H1 (cell line): ENCODE measurements around the gene GRM8. TPM values are rescaled to one million over a fixed set of nuclear protein-coding genes. Genes with fewer than 3 reads are reported as not detected.

ENCODE experiments used
- polyA plus RNA-seq, 7 experiments: library from polyadenylated mRNA; depleted of rRNA in 3 of 7; stranded (reverse) in 5 of 7; unstranded in 2 of 7; fragments of >200 nt in 5 of 7; fragments of 200-250 nt in 2 of 7; gene quantifications; 1 replicate in 5 of 7; 2 replicates in 1 of 7; 4 replicates in 1 of 7; pipeline versions ENCODE4 v1.2.1 to v1.2.3, GENCODE V29; 2011 to 2013; ENCODE audit warnings: missing spikeins in 2 of 7, mixed read lengths in 2 of 7
- total RNA-seq: library from RNA; stranded (reverse); fragmentation: NEBNext Ultra II Directional; extraction: Animal tissue kit (Norgen Biotek cat#: 25700); gene quantifications from 2 replicates; pipeline ENCODE4 v1.2.1, GENCODE V29; 2021
- TF ChIP-seq, protein P1 (sequence below): fragments of 300-600 bp; sonication (generic); IDR thresholded peaks from 2 replicates; pipeline ENCODE4 v1.7.1; 2012; ENCODE audit warnings: low read length, moderate library complexity, mild to moderate bottlenecking, inconsistent platforms; ENCODE audit not compliant: insufficient replicate concordance

GRM8 gene
- total and polyA plus RNA-seq, 2 of the 8 experiments (the other 6 are each of a cell fraction or from before 2014, with no cell fraction given), result 2.6 to 2.8 TPM

DNA sequence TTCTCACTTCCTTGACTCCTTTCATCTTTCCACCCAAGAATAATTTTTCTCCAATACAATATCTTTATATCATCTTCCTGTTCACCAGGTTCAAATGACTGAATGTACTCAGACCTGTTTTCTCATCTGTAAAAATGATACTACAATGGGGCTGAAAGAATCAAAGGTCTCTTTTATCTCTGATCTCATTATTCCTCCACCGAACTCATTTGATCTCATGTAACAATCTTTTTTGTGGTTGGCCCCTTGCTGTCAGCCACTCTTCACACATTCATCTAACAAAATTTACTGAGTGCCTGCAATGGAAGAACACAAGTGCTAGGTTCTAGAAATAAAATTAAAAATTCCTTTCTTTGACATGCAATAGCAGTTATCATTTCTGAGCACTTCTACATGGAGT is 65.0 kb downstream of the GRM8 start (continued):
- TF ChIP-seq, protein P1, sequence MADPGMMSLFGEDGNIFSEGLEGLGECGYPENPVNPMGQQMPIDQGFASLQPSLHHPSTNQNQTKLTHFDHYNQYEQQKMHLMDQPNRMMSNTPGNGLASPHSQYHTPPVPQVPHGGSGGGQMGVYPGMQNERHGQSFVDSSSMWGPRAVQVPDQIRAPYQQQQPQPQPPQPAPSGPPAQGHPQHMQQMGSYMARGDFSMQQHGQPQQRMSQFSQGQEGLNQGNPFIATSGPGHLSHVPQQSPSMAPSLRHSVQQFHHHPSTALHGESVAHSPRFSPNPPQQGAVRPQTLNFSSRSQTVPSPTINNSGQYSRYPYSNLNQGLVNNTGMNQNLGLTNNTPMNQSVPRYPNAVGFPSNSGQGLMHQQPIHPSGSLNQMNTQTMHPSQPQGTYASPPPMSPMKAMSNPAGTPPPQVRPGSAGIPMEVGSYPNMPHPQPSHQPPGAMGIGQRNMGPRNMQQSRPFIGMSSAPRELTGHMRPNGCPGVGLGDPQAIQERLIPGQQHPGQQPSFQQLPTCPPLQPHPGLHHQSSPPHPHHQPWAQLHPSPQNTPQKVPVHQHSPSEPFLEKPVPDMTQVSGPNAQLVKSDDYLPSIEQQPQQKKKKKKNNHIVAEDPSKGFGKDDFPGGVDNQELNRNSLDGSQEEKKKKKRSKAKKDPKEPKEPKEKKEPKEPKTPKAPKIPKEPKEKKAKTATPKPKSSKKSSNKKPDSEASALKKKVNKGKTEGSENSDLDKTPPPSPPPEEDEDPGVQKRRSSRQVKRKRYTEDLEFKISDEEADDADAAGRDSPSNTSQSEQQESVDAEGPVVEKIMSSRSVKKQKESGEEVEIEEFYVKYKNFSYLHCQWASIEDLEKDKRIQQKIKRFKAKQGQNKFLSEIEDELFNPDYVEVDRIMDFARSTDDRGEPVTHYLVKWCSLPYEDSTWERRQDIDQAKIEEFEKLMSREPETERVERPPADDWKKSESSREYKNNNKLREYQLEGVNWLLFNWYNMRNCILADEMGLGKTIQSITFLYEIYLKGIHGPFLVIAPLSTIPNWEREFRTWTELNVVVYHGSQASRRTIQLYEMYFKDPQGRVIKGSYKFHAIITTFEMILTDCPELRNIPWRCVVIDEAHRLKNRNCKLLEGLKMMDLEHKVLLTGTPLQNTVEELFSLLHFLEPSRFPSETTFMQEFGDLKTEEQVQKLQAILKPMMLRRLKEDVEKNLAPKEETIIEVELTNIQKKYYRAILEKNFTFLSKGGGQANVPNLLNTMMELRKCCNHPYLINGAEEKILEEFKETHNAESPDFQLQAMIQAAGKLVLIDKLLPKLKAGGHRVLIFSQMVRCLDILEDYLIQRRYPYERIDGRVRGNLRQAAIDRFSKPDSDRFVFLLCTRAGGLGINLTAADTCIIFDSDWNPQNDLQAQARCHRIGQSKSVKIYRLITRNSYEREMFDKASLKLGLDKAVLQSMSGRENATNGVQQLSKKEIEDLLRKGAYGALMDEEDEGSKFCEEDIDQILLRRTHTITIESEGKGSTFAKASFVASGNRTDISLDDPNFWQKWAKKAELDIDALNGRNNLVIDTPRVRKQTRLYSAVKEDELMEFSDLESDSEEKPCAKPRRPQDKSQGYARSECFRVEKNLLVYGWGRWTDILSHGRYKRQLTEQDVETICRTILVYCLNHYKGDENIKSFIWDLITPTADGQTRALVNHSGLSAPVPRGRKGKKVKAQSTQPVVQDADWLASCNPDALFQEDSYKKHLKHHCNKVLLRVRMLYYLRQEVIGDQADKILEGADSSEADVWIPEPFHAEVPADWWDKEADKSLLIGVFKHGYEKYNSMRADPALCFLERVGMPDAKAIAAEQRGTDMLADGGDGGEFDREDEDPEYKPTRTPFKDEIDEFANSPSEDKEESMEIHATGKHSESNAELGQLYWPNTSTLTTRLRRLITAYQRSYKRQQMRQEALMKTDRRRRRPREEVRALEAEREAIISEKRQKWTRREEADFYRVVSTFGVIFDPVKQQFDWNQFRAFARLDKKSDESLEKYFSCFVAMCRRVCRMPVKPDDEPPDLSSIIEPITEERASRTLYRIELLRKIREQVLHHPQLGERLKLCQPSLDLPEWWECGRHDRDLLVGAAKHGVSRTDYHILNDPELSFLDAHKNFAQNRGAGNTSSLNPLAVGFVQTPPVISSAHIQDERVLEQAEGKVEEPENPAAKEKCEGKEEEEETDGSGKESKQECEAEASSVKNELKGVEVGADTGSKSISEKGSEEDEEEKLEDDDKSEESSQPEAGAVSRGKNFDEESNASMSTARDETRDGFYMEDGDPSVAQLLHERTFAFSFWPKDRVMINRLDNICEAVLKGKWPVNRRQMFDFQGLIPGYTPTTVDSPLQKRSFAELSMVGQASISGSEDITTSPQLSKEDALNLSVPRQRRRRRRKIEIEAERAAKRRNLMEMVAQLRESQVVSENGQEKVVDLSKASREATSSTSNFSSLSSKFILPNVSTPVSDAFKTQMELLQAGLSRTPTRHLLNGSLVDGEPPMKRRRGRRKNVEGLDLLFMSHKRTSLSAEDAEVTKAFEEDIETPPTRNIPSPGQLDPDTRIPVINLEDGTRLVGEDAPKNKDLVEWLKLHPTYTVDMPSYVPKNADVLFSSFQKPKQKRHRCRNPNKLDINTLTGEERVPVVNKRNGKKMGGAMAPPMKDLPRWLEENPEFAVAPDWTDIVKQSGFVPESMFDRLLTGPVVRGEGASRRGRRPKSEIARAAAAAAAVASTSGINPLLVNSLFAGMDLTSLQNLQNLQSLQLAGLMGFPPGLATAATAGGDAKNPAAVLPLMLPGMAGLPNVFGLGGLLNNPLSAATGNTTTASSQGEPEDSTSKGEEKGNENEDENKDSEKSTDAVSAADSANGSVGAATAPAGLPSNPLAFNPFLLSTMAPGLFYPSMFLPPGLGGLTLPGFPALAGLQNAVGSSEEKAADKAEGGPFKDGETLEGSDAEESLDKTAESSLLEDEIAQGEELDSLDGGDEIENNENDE, result no peak
